ENCODE data around the gene BEX3.

- TF ChIP-seq CTCF (IDR thresholded peaks at IDR 0.05) (no peak), POLR2A (IDR thresholded peaks at IDR 0.05) (no peak)
These were observed 39.2 kb downstream of the BEX3 start for GRCh38 chrX:103415528-103415927.
